Activated T-cell treated with anti-CD3 and anti-CD28 coated beads, Interleukin-2, amount 50 U/mL, for 48 hours (primary cell): Measurements from ENCODE around the gene KIF5C.

Experiments
- DNase-seq, 2 experiments: peaks; one replicate each; pipeline ENCODE4 v3.0.0-alpha.2; 2020

Gene KIF5C

GRCh38 chr2:148926981-148927401 lies 52.0 kb downstream of the KIF5C start:
- DNase-seq = peak; percentile 66 to 67

DNA sequence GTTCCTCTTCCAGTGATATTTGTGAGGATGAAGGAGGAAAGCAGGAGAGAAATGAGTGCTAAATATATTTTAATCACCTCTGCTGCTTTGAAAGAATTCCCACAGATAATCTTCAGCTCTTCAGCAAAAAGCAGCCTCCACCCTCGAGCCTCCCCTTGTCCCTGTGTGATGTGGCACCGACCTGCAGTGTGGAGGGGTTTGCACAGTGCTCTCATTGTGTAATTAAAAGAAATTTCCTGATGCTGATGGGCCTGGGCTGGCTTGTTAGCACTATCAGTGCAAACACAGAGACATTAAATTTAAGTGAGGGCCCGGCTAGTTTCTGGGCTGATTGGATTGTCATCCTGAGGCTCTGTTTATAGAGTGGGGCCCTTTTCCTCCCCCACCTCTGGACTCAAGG lies 53.4 kb downstream of the KIF5C start:
- DNase-seq = no peak

DNA sequence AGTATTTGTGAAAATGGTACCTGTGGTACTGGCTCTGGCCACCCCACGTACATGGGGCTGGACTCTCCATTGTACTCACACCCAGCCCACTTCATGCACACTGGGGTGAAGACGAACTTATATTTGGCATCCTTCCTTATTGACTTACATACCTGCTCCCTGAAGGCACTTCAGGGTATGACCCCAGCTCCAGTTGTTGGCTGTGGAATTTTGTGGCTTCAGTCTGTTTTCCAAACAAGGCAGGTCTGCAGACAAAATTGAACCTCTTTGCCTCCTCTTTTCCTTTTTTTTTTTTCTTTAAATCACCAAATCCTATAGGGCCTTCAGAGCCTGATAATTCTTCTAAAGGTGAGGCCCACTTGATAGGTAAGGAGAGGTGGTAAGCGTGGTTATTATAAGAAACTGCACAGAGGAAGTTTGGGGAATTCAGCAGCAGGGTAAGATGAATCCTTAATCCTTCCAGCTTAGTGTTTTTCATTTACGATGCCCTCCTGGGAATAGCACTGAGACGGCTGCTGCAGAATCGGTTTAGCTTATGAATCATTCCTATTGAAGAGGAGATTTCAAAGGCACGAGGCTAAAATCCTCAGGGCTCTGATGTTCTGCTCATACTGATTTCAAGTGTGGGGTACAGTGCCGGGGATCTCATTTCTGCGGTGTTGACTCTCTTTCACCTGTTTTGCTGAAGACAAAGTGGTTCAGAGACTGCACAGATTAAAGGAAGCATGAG lies 55.2 kb downstream of the KIF5C start:
- DNase-seq = no peak

- DNase-seq = no peak
These were observed 57.5 kb downstream of the KIF5C start for GRCh38 chr2:148932536-148932935.

GRCh38 chr2:148933456-148933855 lies 58.4 kb downstream of the KIF5C start:
- no peak for DNase-seq

- no peak for DNase-seq
These were observed 60.8 kb downstream of the KIF5C start for GRCh38 chr2:148935791-148936190.

- no peak for DNase-seq
These were observed 61.9 kb downstream of the KIF5C start for GRCh38 chr2:148936857-148937450.

GRCh38 chr2:148939271-148939670 lies 64.2 kb downstream of the KIF5C start:
- DNase-seq = no peak

- no peak for DNase-seq
These were observed 68.1 kb downstream of the KIF5C start for GRCh38 chr2:148943097-148943496.

GRCh38 chr2:148944536-148944935 lies 69.5 kb downstream of the KIF5C start:
- no peak for DNase-seq

DNA sequence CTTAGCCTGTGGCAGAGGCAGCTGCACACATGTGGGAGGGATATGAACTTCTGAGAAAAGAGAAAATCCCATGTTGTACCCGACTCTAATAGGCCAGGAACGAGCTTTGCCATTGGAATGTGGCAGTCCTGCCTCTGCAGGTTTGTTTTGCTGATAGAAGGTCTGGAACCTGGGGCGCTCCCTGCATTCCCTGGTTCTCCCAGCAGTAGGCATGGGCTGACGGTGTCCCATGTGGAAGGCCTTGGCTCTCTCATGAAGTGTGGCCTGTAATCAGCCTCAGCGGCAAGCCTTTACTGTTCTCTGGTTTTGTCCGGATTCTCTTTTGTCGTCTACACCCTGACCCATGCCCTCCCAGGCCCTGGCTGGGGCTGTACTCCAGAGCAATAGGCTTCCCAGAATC lies 72.3 kb downstream of the KIF5C start:
- DNase-seq = no peak

- no peak for DNase-seq
These were observed 73.8 kb downstream of the KIF5C start for GRCh38 chr2:148948868-148949267.

DNA sequence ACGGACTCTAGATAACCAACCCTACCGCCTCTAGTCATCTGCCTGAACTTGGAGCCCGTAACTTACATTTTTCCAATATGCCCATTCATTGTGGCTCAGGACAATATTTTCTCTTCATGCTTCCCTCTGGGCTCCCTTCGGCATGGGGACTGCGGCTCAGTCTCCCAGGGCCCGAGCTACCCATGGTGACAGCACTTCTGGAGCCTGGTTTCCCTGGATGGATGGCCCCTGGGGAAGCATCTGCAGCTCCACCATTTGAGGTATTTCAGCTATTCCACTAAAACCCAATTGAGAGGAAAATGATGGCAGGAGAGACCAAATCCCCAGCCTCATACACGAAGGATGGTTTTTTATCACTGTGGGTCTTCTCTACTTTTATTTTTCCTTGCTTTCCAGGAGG lies 74.3 kb downstream of the KIF5C start:
- no peak for DNase-seq

DNA sequence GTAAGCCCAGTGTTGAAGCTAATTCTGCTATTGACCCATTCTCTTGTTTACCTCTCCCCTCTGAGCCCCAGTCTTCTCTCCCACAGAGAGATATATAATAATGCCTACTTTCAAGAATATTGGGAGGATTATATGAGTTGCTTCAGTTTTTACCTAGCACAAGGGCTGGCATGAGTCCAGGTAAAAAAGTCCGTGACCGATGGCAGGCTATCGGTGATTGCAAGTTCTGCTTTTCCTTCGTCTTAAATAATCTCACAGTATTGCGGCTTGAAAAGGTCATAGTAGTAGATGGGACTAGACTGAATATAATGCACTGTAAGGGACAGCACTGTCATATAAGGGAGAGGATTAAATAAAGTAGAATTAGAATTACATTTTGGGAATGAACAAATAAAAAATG lies 77.6 kb downstream of the KIF5C start:
- no peak for DNase-seq

GRCh38 chr2:148953426-148953825 lies 78.4 kb downstream of the KIF5C start:
- DNase-seq = no peak

- DNase-seq = no peak
These were observed 79.5 kb downstream of the KIF5C start for GRCh38 chr2:148954536-148954935.

GRCh38 chr2:148955798-148956197 lies 80.8 kb downstream of the KIF5C start:
- no peak for DNase-seq

DNA sequence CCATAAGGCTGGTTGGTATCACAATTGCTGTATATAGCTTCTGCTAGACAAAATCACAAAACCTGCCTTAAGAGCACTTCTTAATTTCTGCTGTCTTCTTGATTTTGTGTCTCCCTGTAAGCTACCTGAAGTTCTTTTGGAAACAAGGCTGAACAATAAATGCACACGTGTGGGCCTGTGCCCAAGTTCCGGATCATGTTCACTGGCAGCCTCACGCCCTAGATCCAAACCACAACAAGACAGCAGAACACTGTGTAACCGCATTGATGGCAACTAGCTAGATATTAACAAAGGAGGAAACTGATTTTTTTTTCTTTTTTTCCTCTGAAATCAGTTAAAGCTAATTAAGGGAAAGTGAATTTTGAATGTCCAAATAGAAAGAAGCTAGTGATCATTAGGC lies 82.0 kb downstream of the KIF5C start:
- DNase-seq = no peak

GRCh38 chr2:148959745-148960144 lies 84.7 kb downstream of the KIF5C start:
- DNase-seq = no peak

DNA sequence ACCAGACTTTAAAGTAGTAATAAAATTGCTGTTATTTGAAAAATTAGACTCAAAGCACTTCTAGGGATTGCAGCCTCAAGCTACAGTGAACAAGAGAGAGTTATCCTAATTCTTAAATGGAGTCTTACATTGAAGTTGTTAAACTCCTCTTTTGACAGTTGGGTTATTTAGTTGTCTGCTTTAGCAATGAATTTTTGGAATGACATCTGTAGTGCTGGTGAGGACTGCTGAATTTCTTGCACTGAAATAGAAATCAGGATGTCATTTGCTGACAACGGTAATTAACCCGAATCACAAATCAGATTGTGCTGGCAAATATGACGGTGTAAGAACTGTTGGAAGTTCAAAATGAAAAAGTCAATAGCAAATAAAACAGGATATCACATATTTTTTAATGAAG lies 85.5 kb downstream of the KIF5C start:
- DNase-seq = no peak

- no peak for DNase-seq
These were observed 88.4 kb downstream of the KIF5C start for GRCh38 chr2:148963461-148963860.

DNA sequence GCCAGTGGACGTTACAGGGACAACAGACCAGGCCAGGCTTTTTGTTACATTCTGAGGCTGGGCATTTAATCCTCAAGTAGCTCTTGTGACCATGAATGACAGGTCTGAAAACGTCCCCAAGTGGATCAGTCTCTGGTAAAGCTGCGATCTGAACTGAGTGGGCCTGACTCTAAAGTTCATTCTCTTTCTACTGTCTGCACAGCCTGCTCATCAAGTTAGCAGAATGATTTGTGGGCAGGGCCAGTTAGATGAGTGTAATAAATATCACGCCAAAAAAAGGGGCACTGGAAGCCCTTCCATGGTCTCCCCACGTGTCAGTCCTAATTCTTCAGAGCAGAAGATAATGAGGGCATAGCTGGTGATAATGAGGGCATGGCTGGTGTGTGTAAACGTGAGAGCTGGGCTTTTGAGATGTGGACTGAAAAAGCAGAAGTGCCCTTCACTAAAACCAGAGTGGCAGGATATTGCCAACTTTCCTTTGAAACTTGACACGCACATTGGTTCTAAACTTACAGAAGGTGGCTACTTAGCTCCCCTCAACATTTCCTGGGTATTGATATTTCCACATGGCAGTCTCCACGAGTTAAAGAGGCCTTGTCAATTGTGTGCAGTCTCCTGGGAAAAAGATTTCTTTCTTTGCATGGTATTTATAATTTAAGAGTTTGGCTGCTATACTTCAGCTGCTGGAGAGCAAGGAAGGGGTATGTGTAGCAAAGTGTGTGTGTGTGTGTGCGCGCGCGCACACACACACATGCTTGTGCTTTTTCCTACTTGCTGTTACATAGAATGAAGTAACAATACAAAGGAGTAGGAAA lies 90.8 kb downstream of the KIF5C start:
- no peak for DNase-seq

- DNase-seq = no peak
These were observed 91.4 kb downstream of the KIF5C start for GRCh38 chr2:148966438-148966758.

GRCh38 chr2:148967056-148967455 lies 92.0 kb downstream of the KIF5C start:
- no peak for DNase-seq
